Peyer's patch (tissue), 4 donors: ENCODE results near the gene CGA.

Experiments
- POLR2A ChIP-seq, 2 donors: fragments of 450-650 bp; IDR thresholded peaks; one replicate each; pipeline ENCODE4 v1.5.1; 2017; ENCODE audit warnings: antibody characterized with exemption in 2 of 2, mild to moderate bottlenecking in 2 of 2, moderate library complexity in 2 of 2
- TF ChIP-seq, protein P1 (sequence below), 6 experiments: fragments of 450-650 bp in 4 of 6; fragments of 200-600 bp in 2 of 6; sonication (generic) in 1 of 6; IDR thresholded peaks; one replicate each; pipeline ENCODE4 v1.5.1; 2017 to 2019; ENCODE audit warnings: antibody characterized with exemption in 6 of 6, mild to moderate bottlenecking in 3 of 6, moderate library complexity in 1 of 6

DNA sequence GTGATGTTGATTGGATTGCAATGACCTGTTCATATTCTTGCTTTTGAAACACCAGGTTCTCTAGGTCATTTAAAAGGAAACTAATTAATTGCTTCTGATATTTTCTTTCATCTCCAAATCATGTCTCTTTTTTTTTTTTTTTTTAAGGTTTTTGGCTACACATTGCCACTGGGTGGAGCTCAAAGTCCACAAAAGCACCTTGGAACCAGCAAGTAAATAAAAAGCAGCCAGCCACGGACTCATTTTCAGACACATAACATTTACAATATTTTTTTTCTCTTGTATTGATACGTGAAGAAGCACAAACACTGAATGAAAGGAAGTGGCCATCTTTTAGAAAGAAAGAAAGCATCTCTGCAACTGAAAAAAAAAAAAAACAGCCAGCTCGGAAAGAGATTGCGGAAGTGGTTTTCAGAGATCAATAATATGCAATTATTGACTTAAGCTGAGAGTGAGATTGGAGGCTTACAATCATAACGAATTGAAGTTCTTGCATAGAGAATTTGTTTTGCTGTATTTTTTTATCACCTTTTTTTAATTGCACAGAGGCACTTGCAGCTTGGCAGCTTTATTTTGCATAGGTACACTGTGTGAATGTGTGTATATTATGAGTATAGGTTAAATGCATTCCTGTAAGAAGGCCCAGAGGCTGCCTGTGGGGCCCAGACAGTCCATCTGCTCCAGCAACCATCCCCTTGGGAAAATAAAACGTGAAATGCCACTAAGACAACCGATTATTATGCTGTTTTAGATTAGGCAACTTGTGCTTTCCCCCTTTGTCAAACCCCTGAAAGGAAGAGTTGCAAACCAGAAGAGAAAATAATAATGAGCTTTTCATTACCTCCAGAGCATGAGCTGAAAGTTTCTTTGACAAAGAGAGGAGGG lies 28.2 kb downstream of the CGA start:
- no peak for TF ChIP-seq POLR2A (IDR thresholded peaks at IDR 0.05)
- TF ChIP-seq, protein P1, sequence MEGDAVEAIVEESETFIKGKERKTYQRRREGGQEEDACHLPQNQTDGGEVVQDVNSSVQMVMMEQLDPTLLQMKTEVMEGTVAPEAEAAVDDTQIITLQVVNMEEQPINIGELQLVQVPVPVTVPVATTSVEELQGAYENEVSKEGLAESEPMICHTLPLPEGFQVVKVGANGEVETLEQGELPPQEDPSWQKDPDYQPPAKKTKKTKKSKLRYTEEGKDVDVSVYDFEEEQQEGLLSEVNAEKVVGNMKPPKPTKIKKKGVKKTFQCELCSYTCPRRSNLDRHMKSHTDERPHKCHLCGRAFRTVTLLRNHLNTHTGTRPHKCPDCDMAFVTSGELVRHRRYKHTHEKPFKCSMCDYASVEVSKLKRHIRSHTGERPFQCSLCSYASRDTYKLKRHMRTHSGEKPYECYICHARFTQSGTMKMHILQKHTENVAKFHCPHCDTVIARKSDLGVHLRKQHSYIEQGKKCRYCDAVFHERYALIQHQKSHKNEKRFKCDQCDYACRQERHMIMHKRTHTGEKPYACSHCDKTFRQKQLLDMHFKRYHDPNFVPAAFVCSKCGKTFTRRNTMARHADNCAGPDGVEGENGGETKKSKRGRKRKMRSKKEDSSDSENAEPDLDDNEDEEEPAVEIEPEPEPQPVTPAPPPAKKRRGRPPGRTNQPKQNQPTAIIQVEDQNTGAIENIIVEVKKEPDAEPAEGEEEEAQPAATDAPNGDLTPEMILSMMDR (IDR thresholded peaks at IDR 0.05), result peak in 4 of 6 experiments; percentile 38 to 57 (median 46)
